AG04450 (cell line): Measurements from ENCODE around the gene ABHD5. TPM values are rescaled to one million over a fixed set of nuclear protein-coding genes. Genes with fewer than 3 reads are reported as not detected.

Source experiments
- CTCF ChIA-PET: fragments of 300-600, 350-600 bp; formaldehyde crosslinking; extraction: SDS; loops from one replicate; lab custom pipeline; 2022; ENCODE audit warnings: antibody characterized with exemption, inconsistent platforms; lab: Charles Lee
- POLR2A ChIA-PET: fragments of 350-600 bp; formaldehyde crosslinking; extraction: SDS; loops from one replicate; lab custom pipeline; 2021; ENCODE audit warnings: antibody characterized with exemption, inconsistent platforms; lab: Yijun Ruan, JAX
- DNase-seq: peaks from one replicate; pipeline ENCODE4 v3.0.0-alpha.2; 2011; ENCODE audit warnings: low read depth, low spot score
- H3K27ac ChIP-seq: one replicate; pipeline ENCODE4 v1.5.1; 2012; ENCODE audit warnings: low read depth, low read length, control low read depth
- H3K27me3 ChIP-seq: one replicate; pipeline ENCODE4 v1.6.0; 2012; ENCODE audit warnings: low read length; ENCODE audit not compliant: control insufficient read depth, insufficient read depth
- H3K4me3 ChIP-seq: 2 replicates; pipeline ENCODE4 v1.5.1; 2011; ENCODE audit warnings: mild to moderate bottlenecking, low read depth, low read length, control low read depth
- H3K9me3 ChIP-seq: 2 replicates; pipeline ENCODE4 v1.5.1; 2012; ENCODE audit warnings: low read length; ENCODE audit not compliant: control insufficient read depth, insufficient read depth
- CTCF ChIP-seq: IDR thresholded peaks from 2 replicates; pipeline ENCODE4 v1.5.1; 2011; ENCODE audit warnings: low read depth, low read length, control low read depth, inconsistent platforms
- polyA plus RNA-seq: library from polyadenylated mRNA; depleted of rRNA; stranded (reverse); fragments of >200 nt; gene quantifications from 2 replicates; pipeline ENCODE4 v1.2.3, GENCODE V29; 2011

ABHD5 gene
- polyA plus RNA-seq, 1 experiment: 88.7 TPM

GRCh38 chr3:43752905-43753304 is 62.2 kb downstream of the ABHD5 start:
- H3K27me3 ChIP-seq: no peaks in the 10 kb centered on the region
- ChIA-PET CTCF (interaction anchor here (2.4 kb wide), 1 partner anchor 16 kb away, joined by 9 read pairs; no protein-coding TSS in a partner anchor), POLR2A (interaction anchor here (1.1 kb wide), 2 partner anchors 45 to 117 kb away, joined by 3 to 6 read pairs; no protein-coding TSS in a partner anchor)
- no peak overlapping the region for H3K27ac ChIP-seq
- no peak for DNase-seq
- H3K9me3 ChIP-seq: no peaks in the 10 kb centered on the region; the same call in 1 of the 2 replicates
- no peak for TF ChIP-seq CTCF
- H3K4me3 ChIP-seq: no peak overlapping the region

GRCh38 chr3:43753741-43754715 is 63.3 kb downstream of the ABHD5 start:
- CTCF ChIA-PET: interaction anchor here (0.5 to 1.3 kb wide), 2 partner anchors 15 to 217 kb away, joined by 4 to 8 read pairs; no protein-coding TSS in a partner anchor
- TF ChIP-seq CTCF: no peak
- Histone ChIP-seq H3K4me3 (no peak overlapping the region), H3K27ac (peak overlapping the region; percentile 68), H3K9me3 (no peaks in the 10 kb centered on the region; the same call in 1 of the 2 replicates), H3K27me3 (no peaks in the 10 kb centered on the region)
- POLR2A ChIA-PET: interaction anchor here (0.7 to 1.1 kb wide), 6 partner anchors 7 to 113 kb away, joined by 3 to 6 read pairs (median 3); no protein-coding TSS in a partner anchor
- peak; percentile 55 for DNase-seq

- no peak for TF ChIP-seq CTCF
- Histone ChIP-seq H3K4me3 (no peak overlapping the region), H3K27me3 (no peaks in the 10 kb centered on the region), H3K9me3 (no peaks in the 10 kb centered on the region; the same call in 1 of the 2 replicates), H3K27ac (no peak overlapping the region)
- CTCF ChIA-PET: interaction anchor here (1.3 kb wide), 1 partner anchor 11 kb away, joined by 9 read pairs; no protein-coding TSS in a partner anchor
- DNase-seq: no peak
- POLR2A ChIA-PET: no interaction called here
These were observed 64.9 kb downstream of the ABHD5 start for GRCh38 chr3:43755516-43756200.

- POLR2A ChIA-PET: no interaction called here
- CTCF ChIA-PET: interaction anchor here (0.9 to 2.0 kb wide), 2 partner anchors 9 to 11 kb away, joined by 4 to 10 read pairs; no protein-coding TSS in a partner anchor
- no peak for DNase-seq
These were observed 67.1 kb downstream of the ABHD5 start for GRCh38 chr3:43757666-43758321.

More at GRCh38 chr3:43757666-43758321, 67.1 kb downstream of the ABHD5 start:
- no peak for TF ChIP-seq CTCF
- no peaks in the 10 kb centered on the region for H3K9me3 ChIP-seq
- no peaks in the 10 kb centered on the region for H3K27me3 ChIP-seq
- no peak overlapping the region for H3K27ac ChIP-seq
- H3K4me3 ChIP-seq: no peak overlapping the region
